BLaER1 (cell line): Measurements from ENCODE around the gene DEDD.

ENCODE experiments used
- H3K27ac ChIP-seq: shearing (Covaris generic); formaldehyde crosslinking; 2 replicates; pipeline ENCODE4 v1.8.1; 2022
- H3K27me3 ChIP-seq: shearing (Covaris generic); formaldehyde crosslinking; 2 replicates; pipeline ENCODE4 v1.8.1; 2022
- H3K36me3 ChIP-seq: shearing (Covaris generic); formaldehyde crosslinking; 2 replicates; pipeline ENCODE4 v1.8.1; 2022
- H3K4me1 ChIP-seq: shearing (Covaris generic); formaldehyde crosslinking; 2 replicates; pipeline ENCODE4 v1.8.1; 2022
- H3K4me2 ChIP-seq: shearing (Covaris generic); formaldehyde crosslinking; 2 replicates; pipeline ENCODE4 v1.8.1; 2022
- H3K4me3 ChIP-seq: shearing (Covaris generic); formaldehyde crosslinking; 2 replicates; pipeline ENCODE4 v1.8.1; 2022
- H3K9ac ChIP-seq: shearing (Covaris generic); formaldehyde crosslinking; 2 replicates; pipeline ENCODE4 v1.8.1; 2022
- H3K9me3 ChIP-seq: shearing (Covaris generic); formaldehyde crosslinking; 2 replicates; pipeline ENCODE4 v1.8.1; 2022
- H4K20me1 ChIP-seq: shearing (Covaris generic); formaldehyde crosslinking; 2 replicates; pipeline ENCODE4 v1.8.1; 2022
- Cebpa-rat ChIP-seq: shearing (Covaris generic); IDR thresholded peaks from 2 replicates; pipeline ENCODE4 v1.8.1; 2022

The DEDD gene

DNA sequence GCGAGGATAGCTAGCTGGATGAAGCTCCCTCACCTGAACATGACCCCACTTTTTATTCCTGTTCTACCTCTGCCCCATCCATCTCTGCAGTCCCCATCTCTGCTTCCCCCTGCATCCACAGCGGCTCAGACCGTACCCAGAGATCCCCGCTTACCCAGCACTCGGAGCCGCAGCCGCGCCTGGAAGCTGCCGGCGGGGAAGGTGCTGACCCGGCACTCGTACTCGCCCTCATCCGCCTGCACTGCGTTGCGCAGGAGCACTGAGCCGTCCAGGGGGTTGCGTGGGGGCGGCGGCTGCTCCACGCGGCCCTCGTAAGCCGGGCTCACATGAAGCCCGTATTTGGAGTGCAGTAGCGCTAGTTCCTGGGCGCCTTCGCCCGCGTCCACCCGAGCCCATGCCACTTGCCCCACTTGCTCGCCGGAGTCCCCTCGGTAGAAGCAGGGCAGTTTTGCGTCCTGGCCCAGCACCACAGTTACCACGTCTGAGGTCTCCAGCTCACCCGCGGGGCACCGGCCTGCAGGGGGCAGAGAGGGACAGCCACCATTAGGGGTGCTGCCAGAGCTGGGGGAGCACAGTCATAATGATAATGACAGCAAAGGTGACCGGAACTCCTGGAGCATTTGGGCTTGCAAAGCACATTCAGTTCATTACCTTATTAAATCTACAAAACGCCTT lies 52.9 kb downstream of the DEDD start:
- H3K27ac ChIP-seq, result no peak overlapping the region
- TF ChIP-seq Cebpa-rat, result no peak
- no peaks in the 10 kb centered on the region for H3K27me3 ChIP-seq
- H3K4me3 ChIP-seq, result no peak overlapping the region
- H4K20me1 ChIP-seq, result no peaks in the 10 kb centered on the region
- H3K9ac ChIP-seq, result no peak overlapping the region
- no peaks in the 10 kb centered on the region for H3K4me1 ChIP-seq
- no peaks in the 10 kb centered on the region for H3K36me3 ChIP-seq
- no peak overlapping the region for H3K4me2 ChIP-seq
- no peaks in the 10 kb centered on the region for H3K9me3 ChIP-seq

DNA sequence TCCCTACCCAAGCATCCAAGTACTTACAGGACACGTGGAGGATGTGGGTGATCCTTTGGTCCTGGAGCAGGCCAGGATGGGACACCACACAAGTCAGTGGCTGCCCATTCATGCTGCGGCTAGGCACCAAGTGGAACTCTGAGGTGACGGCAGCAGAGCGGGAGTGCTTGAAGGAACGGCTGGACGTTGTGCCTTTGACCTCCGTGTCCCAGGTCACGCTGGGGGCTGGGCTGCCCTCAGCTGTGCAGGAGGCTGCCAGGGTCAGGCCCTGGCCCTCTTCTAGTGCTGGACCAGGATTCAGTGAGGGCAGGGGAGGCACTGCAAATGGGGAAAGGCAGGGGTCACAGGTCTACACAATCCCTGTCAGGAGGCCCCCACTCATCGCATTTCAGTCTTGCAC lies 55.0 kb downstream of the DEDD start:
- Histone ChIP-seq H3K27me3 (no peaks in the 10 kb centered on the region), H3K4me1 (no peaks in the 10 kb centered on the region), H3K9ac (no peak overlapping the region), H3K4me2 (no peak overlapping the region), H3K4me3 (no peak overlapping the region), H3K9me3 (no peaks in the 10 kb centered on the region), H3K36me3 (no peaks in the 10 kb centered on the region), H4K20me1 (no peaks in the 10 kb centered on the region), H3K27ac (no peak overlapping the region)
- no peak for TF ChIP-seq Cebpa-rat

DNA sequence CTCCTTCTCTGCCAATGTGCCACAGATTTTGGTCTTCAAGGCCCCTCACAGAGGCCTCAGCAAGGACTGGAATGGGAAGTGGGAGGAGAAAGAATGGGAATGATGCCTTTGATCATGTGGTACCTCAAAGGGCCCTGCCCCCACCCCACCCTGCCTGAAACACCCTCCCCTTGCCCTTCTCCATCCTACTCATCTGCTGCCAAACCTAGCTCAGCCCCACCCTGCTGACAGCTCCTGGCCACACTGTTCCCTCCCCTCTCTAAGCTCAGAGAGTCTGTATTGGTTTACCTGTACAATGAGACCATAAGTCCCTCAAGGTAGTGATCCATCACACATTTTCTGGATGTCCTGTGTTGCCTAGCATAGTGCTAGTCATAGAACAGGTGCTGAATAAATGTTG lies 56.1 kb downstream of the DEDD start:
- no peaks in the 10 kb centered on the region for H4K20me1 ChIP-seq
- H3K27me3 ChIP-seq, result no peaks in the 10 kb centered on the region
- H3K4me2 ChIP-seq, result no peak overlapping the region
- no peak overlapping the region for H3K9ac ChIP-seq
- no peak overlapping the region for H3K27ac ChIP-seq
- no peaks in the 10 kb centered on the region for H3K36me3 ChIP-seq
- H3K4me1 ChIP-seq, result peaks cover 8% of the 10 kb centered on the region
- no peaks in the 10 kb centered on the region for H3K9me3 ChIP-seq
- no peak for TF ChIP-seq Cebpa-rat
- H3K4me3 ChIP-seq, result no peak overlapping the region

DNA sequence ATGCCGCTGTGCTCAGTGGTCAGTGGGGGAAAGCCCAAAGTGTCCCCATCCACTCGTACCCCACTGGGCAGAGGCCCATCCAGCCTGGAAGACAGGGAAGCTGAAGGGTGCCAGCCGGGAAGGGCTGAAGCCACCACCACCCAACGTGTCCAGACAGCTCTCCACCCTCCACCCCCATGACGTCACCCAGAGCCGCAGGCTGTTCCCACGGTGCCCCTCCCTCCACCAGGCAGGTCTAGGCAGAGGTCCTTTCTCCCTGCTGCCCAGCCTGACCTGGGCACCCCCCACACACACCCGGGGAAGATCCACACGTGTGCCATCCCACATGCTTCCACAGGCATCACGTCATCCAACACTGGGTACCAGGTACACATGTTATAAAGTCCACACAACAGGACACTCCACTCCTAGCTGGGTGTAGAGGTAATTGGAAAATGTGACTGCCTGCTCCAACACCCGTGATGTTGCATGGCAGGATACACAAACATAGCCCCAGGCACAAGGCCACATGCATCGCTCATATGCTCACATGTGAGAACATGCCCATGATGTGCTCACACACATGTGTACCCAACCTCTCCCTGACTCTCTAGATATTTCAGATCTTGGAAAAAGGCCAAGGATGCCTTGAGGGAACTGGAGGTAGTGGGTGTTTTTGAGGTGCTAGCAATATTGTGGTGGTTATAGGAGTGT lies 57.6 kb downstream of the DEDD start:
- no peak for TF ChIP-seq Cebpa-rat
- no peak overlapping the region for H3K9ac ChIP-seq

DNA sequence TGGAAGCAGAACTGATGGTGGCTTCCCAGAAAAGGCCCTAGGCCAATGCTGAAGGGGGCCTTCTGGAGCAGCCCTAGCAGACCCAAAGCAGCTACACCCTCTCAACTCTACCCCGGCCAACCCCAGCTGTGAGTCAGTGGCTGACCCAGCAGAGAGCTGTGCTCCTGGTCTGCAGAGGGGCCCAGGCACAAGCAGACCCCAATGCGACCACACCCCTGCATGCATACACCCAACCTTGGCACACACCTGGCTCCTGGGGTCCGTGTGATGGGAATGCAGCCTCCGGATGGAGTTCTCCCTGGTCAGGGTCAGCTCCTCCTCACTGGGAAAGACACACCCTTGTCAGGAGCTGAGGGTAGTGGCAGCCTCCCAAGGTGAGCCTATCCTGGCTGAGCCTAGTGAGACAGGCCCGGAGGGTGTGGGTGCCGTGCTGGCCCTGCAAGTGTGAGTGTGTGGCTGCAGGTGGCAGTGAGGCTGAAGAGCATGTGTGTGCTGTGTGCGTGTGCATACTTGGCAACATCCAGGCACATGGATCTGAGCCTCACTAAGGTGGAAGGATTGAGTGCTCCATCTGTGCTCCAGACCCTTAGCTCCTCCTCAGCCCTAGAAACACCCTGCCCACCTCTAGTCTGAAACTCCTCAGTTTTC lies 58.9 kb downstream of the DEDD start:
- Histone ChIP-seq H4K20me1 (no peaks in the 10 kb centered on the region), H3K4me2 (no peak overlapping the region), H3K27me3 (no peaks in the 10 kb centered on the region), H3K4me1 (peaks cover 24% of the 10 kb centered on the region), H3K9me3 (no peaks in the 10 kb centered on the region), H3K4me3 (no peak overlapping the region), H3K27ac (0 out of 2 replicates have a peak overlapping the region, but pooled peaks have one; percentile 22), H3K9ac (no peak overlapping the region), H3K36me3 (no peaks in the 10 kb centered on the region)
- TF ChIP-seq Cebpa-rat, result no peak

More for the DNA sequence above, 57.6 kb downstream of the DEDD start:
- Histone ChIP-seq H3K4me2 (no peak overlapping the region), H3K4me1 (peaks cover 24% of the 10 kb centered on the region), H3K36me3 (no peaks in the 10 kb centered on the region), H3K27ac (no peak overlapping the region), H3K4me3 (no peak overlapping the region), H3K27me3 (no peaks in the 10 kb centered on the region), H4K20me1 (no peaks in the 10 kb centered on the region), H3K9me3 (no peaks in the 10 kb centered on the region)

DNA sequence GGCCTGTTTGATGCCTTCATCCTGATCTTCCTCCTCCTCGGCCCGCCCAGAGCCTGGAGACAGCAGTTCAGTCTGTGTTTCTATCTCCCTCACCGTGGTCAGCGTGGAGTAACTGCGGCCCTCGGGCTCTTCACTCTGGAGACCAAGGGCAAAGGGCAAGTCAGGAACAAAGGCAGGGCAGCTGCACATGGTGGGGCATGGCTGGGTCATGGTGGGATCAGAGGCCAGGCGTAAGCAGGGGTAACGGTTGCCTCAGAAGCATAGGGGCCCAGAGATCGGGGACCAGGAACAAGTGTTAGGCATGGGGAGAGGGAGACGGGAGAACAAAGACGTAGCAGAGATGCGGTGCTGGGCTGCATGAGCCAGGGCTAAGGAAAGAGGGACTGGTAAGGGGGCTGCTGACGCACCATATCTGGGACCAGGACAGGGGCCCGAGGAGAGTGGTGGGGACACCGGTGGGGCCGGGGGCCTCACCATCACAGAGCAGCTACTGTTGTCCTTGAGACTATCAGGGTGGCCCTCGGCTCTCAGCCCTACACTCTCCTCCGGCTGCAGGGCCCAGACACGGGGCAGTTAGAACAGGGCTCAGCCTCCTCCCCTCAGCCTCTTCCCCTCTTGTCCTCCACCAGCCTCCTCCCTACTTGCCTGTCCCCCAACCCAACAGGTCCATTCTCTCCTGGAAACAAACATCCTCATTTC lies 59.6 kb downstream of the DEDD start:
- Histone ChIP-seq H3K36me3 (no peaks in the 10 kb centered on the region), H3K4me3 (no peak overlapping the region), H3K4me1 (peaks cover 27% of the 10 kb centered on the region), H3K27ac (0 out of 2 replicates have a peak overlapping the region, but pooled peaks have one; percentile 22), H3K9ac (no peak overlapping the region), H3K4me2 (no peak overlapping the region), H4K20me1 (peaks cover 2% of the 10 kb centered on the region; the same call in 1 of the 2 replicates), H3K27me3 (no peaks in the 10 kb centered on the region), H3K9me3 (no peaks in the 10 kb centered on the region)
- no peak for TF ChIP-seq Cebpa-rat

DNA sequence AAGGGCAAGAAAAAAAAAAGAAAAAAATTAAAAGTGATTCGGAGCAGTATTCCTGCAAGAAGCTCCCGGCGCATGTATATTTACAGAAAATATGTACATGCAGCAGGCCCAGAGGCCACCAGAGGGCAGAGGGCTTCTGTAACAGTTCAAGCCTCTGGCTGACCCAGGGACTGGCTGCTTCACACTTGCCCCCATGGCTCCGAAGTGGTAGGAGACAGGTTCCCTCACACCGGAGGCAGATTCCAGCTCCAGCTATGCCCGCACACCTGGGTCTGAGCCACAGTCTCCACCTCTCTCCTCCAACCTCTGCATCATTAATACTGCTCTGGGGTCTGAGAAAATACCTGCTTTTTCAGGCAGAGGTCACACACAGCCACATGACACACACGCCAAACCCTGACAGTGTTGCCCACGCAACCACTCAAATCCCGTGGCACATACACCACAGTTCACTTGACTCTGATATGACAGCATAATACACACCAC lies 60.5 kb downstream of the DEDD start:
- H3K27me3 ChIP-seq, result no peaks in the 10 kb centered on the region
- no peak overlapping the region for H3K4me3 ChIP-seq
- peak overlapping the region; percentile 100; the same call in 1 of the 2 replicates for H3K4me2 ChIP-seq
- H3K27ac ChIP-seq, result no peak overlapping the region
- H3K9me3 ChIP-seq, result no peaks in the 10 kb centered on the region
- peaks cover 12% of the 10 kb centered on the region; the same call in 1 of the 2 replicates for H4K20me1 ChIP-seq
- no peak overlapping the region for H3K9ac ChIP-seq
- H3K4me1 ChIP-seq, result peaks cover 37% of the 10 kb centered on the region
- peaks cover 3% of the 10 kb centered on the region for H3K36me3 ChIP-seq
- no peak for TF ChIP-seq Cebpa-rat
